ENCODE results near the gene ARMH4.

Gene ARMH4

GRCh38 chr14:58099682-58100081, 52.3 kb downstream of the ARMH4 start:
- H3K27ac ChIP-seq: no peak overlapping the region
- no peak for TF ChIP-seq CTCF (IDR thresholded peaks at IDR 0.05)

DNA sequence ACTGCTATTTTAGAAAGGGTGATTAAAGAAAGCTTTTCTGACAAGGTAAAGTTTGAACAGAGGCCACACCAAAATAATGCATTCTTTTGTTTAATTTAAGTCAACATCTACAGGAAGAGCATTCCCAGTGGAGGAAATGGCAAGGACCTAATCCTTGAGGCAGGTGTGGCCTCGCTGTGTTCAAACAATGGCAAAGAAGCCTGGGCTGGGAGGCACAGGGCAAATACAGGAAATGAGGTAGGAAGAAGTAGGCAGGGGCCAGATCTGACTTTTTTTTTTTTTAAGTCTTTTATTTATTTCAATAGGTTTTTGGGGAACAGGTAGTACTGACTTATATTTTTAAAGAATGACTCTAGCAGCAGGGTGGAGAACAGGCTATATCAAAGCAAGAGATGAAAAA, 53.5 kb downstream of the ARMH4 start:
- no peak overlapping the region for H3K27ac ChIP-seq
- DNase-seq (ENCODE audit: low spot score): no peak
- no peak overlapping the region for H3K4me3 ChIP-seq
- no peak for TF ChIP-seq CTCF (IDR thresholded peaks at IDR 0.05)

More at GRCh38 chr14:58099682-58100081, 52.3 kb downstream of the ARMH4 start:
- DNase-seq (ENCODE audit: low spot score): no peak
- H3K4me3 ChIP-seq: no peak overlapping the region

DNA sequence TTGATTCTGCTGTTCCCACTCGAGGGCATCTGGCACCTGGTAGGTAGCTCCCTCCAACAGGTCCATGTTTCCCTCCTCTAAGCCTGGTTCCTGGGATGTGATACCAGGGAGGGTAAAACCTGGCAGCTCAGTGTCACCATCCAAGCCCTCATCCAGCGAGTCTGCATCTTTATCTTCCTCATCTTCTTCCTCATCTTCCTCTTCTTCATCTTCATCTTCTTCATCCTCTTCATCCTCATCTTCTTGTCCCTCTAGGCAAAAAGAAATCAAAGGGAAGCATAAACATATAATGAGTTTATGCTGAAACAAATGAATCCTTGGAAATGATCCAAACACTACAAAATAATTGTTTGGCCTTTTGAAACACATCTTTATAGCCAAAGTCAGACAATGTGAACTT, 55.3 kb downstream of the ARMH4 start:
- TF ChIP-seq CTCF (IDR thresholded peaks at IDR 0.05): no peak
- H3K27ac ChIP-seq: no peak overlapping the region
- H3K4me3 ChIP-seq: no peak overlapping the region
- DNase-seq (ENCODE audit: low spot score): no peak

DNA sequence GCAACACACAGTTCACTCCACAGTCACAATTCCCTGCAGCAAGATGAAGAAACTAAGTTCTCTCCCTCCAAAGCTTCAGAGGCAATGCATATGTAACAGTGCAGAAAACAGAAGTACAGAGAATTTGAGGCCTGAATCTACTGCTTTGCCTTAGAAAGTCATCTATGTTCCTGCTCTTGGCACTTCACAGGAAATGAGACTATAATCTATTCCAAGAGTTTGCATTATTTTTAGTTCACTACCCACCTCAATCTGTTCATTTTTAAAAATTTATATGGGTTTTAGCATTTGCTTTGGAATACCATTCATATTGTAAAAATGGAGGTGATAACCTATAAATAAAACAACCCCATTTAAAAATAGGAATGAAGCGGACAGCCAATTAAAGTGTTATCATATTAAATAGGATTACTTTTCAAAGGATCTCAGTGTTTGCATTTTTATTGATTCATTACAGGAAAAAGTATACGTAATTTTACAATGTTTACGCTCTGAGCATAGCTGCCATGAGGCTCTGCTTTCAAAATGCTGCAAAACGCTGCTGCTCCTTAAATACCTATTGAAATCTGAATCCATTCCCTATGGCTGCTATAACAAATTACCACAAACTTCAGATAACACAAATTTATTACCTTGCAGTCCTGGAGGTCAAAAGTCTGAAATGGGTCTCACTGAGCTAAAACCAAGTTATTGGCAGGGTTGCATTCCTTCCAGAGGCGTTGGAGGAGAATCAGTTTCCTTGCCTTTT, 60.0 kb downstream of the ARMH4 start:
- H3K27ac ChIP-seq: no peak overlapping the region
- no peak overlapping the region for H3K4me3 ChIP-seq
- DNase-seq (ENCODE audit: low spot score): no peak
- TF ChIP-seq CTCF (IDR thresholded peaks at IDR 0.05): no peak

GRCh38 chr14:58089612-58090011, 62.4 kb downstream of the ARMH4 start:
- TF ChIP-seq CTCF (IDR thresholded peaks at IDR 0.05): no peak
- Histone ChIP-seq H3K27ac (no peak overlapping the region), H3K4me3 (no peak overlapping the region)
- DNase-seq (ENCODE audit: low spot score): no peak

DNA sequence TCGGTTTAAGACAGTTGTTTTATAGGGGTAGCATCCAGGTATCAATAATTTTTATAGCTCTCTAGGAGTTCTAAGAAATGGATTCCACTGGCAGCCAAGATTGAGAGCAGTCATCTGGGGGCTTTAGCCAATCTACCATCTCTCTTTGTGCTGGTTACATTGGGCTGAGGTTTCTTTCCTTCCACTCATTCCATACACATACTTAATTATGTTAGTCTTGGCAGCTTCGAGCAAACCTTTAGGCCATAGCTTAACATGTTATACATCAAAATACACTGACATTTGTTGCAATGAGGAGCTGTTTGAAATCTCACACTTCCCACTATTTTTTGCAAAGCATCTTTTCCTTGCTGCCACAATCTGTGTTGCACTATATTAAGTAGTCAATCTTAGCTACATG, 63.1 kb downstream of the ARMH4 start:
- H3K4me3 ChIP-seq: no peak overlapping the region
- no peak for TF ChIP-seq CTCF (IDR thresholded peaks at IDR 0.05)
- DNase-seq (ENCODE audit: low spot score): no peak
- H3K27ac ChIP-seq: no peak overlapping the region

- no peak overlapping the region for H3K4me3 ChIP-seq
- no peak for DNase-seq (ENCODE audit: low spot score)
- TF ChIP-seq CTCF (IDR thresholded peaks at IDR 0.05): no peak
- no peak overlapping the region for H3K27ac ChIP-seq
These were observed 66.1 kb downstream of the ARMH4 start for GRCh38 chr14:58085877-58086276.

Measured in coronary artery (tissue), 2 donors.